Measurements from ENCODE around the gene BBS9.
"Not testable (repeated sequence)": the region's sequence is repeated elsewhere in the genome, so short reads cannot be mapped to it uniquely, and the experiment has no call there.

Gene BBS9

DNA sequence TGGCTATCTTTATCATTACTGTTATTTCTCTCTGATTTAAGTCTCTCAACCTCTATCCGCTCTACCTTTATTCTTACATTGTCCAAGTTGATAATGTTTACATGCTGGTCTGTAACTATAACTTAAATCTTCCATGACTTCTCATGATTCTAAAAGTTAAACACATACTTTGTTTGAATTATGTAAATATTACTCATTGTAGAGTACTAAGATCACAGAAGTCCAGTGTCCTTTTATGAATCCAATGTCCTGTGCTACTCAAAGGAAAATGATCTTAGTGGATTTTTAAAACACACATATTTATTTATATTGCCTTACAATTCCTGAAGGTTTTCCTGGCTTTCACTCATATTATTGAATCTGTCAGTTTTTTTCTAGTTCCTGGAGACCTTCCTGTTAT lies 70.9 kb downstream of the BBS9 start:
- DNase-seq: no peak

DNA sequence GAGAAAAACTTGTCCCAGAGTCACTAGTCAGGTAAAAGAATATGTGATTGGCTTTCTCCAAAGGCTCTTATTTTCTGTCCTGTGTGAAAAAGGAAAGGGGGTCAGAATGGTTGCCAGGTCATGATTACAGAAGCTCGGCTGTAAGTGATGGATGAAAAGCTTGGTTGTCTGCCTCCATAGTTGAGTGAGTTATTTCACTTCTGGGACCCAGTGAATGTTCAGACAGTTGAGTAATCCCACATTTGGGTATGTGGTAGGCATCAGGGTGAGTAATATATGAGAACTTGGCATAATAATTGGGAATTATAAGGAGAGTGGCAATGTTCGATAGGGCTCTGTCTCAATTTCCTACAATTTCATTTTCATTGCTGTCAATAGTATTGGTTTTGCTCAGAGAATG lies 72.5 kb downstream of the BBS9 start:
- no peak for DNase-seq

DNA sequence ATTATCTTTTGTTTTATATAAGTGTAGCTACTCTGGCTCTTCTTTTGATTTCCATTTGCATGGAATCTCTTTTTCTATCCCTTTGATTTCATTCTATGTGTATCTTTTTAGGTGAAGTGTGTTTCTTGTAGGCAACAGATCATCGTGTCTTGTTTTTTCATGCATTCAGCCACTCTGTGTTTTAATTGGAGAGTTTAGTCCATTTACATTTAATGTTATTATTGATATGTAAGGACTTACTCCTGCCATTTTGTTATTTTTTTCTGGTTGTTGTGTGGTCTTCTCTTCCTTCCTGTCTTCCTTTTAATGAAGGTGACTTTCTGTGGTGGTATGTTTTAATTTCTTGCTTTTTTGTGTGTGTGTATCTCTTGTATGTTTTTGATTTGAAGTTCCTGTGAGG lies 81.6 kb downstream of the BBS9 start:
- DNase-seq: no peak

DNA sequence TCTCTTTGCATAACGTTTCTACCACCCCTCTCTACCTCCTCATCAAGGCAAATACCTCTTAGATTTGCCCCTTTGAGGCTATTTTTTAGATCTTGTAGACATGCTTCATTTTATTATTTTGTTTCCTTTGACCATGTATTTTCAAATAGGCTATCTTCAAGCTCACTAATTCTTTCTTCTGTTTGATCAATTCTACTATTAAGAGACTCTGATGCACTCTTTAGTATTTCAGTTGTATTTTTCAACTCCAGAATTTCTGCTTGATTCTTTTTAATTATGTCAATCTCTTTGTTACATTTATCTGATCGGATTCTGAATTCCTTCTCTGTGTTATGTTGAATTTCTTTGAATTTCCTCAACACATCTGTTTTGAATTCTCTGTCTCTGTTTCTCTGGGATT lies 82.8 kb downstream of the BBS9 start:
- DNase-seq: no peak

DNA sequence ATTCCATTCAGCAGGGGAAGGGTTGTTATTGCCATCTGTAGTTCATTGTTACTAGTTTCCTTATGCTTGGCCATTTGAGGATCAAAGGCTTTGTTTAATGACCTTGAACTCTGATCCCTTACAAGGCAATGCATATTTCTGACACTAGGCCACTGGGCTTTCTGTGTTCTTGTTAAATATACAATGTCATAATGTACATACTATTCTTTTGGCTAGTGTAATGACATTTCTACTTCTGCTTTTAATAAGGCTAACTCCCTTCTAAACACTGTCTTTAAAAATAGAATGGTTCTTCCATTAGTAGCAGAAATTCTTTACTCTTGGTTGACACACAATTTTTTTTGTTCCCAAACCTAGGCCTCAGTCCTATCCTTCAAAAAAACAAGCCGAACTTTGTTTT lies 86.6 kb downstream of the BBS9 start:
- no peak for DNase-seq

DNA sequence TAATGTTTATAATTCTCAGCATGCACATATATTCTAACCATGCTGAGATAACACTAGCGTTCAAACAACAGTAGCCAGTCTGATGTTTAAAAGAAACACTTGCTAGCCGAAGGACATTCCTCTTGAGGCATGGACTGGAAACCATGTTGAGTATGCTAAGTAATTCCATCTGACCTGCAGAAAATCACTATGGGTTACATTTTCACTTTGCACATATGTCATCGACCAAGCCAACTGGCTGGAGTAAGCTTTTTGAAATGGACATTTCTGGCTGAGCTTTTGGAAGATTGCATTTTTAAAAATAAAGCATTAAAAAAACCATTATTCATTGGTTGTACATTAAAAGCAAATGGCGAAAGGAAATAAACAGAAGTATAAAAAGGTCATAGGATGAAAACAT lies 88.2 kb downstream of the BBS9 start:
- no peak for DNase-seq

DNA sequence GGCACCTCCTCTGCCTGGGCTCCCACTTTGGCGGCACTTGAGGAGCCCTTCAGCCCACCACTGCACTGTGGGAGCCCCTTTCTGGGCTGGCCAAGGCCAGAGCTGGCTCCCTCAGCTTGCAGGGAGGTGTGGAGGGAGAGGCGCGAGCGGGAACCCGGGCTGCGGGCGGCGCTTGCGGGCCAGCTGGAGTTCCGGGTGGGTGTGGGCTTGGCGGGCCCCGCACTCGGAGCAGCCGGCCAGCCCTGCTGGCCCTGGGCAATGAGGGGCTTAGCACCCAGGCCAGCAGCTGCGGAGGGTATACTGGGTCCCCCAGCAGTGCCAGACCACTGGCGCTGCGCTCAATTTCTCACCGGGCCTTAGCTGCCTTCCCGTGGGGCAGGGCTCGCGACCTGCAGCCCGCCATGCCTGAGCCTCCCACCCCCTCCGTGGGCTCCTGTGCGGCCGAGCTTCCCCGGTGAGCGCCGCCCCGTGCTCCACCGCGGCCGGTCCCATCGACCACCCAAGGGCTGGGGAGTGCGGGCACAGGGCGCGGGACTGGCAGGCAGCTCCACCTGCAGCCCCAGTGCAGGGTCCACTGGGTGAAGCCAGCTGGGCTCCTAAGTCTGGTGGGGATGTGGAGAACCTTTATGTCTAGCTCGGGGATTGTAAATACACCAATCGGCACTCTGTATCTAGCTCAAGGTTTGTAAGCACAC lies 89.6 kb downstream of the BBS9 start:
- not testable (repeated sequence) for DNase-seq

DNA sequence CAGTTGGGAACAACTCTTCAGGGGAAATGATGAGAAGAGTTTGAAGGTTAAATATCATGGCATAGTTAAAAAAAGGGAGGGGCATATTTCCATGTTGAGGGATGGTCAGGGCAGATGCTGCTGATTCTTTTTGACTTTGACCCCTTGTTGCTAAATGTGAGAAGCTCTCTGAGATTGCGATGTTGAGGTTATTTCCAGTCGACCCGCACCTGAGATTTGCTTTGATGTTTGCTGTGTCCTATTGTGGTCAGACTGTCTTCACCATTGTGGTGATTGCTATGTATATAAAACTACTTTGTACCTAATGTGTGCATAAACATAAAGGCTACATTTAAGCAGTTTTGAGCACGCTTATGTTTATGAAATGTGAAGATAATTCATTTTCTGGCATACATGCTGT lies 90.9 kb downstream of the BBS9 start:
- no peak for DNase-seq

DNA sequence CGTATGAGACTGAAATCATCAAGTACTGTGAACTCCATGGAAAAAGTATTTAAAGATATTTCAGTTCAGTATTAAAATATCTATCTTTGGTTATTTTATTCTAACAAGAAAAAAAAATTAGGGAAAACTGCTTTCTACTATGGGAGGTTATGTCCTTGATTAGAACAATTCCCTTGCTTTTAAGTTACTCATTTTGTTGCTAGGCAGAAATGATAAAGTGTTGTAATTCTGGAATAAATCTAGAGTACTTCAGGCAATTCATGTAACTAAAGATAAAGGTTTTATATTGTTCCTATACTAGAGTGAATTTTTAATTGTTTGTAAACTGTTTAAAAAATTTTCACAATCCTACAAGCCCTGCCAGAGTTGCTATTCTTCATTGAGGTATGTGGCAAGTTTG lies 92.0 kb downstream of the BBS9 start:
- DNase-seq: no peak

DNA sequence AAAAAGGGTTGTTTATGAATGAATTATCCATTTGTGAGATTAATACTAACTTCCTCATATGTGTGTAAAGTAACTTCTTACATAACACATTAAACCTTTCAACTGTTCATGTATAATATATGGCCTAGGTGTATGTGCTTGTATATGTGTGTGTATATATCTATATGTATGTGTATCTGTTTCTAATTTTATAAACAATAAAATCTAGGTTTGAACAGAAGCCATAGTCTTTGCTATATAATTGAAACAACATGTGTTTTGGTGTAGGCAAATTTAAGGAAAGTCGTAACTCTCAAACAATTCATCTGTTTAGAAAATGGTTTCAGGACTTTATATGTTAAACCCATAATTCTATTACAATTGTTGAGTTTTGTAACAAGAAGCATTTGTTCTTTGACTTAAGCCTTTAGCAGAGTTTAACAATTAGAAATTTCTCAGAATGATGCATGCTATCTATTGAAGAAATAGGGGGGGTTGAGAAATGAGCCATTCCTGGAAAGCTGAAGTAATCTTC lies 103.3 kb downstream of the BBS9 start:
- DNase-seq: no peak

DNA sequence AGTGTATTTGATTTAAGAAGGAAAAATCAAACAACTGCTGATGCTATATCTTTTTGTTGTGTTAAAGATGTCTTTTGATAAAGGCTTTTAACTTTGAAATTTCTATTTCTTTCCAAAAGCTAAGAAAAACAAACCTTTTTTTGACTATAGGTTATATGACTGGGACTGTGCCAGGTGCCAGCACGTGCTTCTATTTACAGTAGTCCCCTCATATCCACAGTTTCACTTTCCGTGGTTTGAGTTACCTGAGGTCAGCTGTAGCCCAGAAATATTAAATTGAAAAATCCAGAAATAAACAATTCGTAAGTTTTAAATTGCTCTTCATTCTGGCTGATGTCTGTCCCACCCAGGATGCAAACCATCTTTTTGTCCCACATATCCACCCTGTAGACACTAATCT lies 104.3 kb downstream of the BBS9 start:
- no peak for DNase-seq

DNA sequence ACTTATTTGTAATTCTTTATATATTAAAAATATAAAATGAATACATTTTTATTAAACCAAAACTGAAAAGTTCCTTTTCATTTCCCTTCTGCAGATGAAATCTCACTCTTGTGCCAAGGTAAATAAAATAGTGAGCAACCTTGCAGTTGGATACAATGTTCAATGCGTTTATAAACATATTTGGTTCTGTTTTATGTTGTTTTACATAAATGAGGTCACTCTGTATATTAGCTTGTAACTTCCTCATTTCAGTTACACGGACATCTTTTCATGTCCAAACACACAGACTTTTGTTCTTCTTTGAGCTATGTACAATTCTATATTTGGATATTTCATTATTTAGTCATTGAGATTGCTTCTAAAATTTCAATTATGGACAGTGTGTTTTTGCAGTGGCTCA lies 107.7 kb downstream of the BBS9 start:
- DNase-seq: no peak

DNA sequence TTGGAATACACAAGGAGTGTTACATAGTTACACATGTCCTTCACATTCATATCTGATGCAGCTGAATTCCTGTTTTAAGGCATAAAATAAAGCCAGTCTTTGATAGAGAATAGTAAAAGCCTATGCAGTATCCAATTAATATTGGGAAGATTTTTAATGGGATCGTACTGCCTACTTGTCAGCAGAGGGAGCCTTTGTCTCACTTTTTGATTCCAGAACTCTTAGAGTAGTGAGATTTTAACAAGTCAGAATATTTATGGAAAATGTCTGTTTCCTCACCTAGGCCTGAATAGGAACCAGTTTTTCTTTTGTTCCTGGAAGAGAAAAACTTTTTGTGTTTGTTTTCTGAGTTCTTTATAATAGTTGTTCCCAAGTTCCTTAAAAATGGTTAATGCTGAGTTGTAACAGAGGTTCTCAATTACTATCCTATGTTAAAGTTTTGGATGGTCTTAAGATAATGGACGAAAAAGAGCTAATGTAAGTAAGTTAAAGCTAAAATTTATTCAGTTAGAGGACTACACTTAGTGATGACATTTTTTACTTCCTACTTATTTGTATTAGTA lies 114.0 kb downstream of the BBS9 start:
- DNase-seq: peak; percentile 51

DNA sequence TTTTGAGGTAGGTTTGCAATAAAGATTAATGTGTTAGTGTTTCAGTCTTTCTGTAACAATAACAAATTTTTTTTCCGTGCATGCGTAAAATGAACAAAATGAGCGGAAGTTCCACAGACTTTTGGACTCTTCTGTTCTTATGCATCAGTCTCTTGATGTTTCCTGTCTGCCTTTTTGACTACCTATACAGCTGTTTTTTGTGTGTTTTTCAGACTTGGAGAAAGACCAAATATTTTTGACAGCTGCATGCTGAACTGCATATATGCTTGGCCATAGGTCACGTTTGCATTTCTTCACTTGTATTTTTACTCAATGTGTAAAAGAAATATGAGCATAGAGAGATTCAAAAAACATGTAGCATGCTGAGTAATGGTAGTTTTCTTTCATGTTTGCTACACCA lies 119.3 kb downstream of the BBS9 start:
- no peak for DNase-seq

DNA sequence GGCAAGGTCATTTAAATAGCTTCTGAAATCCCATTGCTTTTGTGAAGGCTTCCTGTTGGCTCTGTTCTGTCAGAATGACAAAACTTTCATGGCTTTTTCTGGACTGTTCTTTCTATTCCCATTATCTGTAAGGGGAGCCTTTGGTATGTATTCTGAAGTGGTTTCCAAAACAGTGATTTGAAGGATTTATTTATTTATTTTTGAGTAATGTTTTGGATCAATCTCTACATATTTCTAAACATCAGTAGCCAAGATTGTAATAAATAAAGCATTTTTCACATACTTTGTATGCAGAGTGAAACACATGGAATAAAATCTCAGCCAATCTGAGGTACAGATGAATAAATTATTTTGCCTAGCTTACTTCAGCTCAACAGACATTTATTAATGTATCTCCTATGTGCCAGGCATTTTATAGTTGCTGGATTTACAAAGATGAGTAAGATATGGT lies 121.1 kb downstream of the BBS9 start:
- DNase-seq: no peak

DNA sequence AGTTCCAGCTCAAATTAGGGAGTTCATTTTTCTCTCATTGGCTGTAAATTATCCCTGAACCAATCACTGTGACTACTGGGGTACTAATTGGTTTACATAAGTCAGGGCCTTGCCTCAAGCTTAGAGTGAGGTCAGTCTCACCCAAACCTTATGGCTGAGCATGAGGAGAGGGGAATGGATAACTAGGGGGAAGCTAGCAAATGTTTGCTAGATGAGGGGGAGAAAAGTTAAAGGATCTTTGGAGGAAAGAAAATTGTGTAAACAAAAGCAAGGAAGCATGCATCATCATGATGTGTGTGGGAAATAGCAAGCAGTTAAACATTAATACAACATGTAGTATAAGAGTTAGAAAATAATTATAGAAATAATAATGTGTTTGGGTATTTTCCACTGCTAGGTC lies 121.9 kb downstream of the BBS9 start:
- DNase-seq: no peak

DNA sequence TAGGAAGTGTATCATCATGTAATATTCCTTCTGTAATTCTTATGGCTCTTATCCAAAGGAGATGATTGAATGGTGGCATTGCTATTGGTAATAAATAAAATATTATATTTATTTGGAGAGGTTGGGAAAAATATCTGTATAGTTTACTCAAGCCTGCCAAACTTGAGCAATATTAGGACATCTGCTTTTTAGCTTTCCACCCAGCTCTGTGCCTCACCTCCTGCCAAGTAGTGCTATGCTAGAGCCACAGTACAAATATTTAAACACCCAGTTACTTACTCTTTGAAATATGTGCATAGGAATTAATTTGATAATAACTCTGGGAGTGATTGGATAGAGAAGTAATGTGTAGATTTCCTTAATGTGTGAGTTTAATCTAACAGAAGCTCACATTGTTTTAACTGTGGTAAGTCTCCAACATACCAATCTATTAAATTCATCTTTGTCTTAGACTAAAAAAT lies 129.2 kb downstream of the BBS9 start:
- no peak for DNase-seq

DNA sequence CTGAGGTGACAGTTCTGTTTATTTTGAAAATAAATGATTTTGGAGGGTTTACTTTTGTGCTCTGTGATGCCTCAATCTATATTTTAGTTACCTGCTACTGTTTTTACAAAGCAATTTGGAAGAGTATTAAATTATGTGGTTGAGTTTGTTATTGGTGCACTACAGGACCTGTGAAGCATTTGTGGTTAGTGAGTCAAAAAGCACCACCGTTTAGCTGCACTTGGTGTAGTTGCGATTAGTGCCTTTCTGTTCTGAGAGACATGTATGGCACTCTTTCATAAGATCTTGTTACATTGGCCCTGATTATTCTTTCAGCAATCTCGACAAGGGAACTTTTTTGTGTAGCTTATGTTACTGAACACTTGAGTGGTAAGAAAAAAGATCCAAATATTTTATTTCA lies 132.2 kb downstream of the BBS9 start:
- DNase-seq: no peak

DNA sequence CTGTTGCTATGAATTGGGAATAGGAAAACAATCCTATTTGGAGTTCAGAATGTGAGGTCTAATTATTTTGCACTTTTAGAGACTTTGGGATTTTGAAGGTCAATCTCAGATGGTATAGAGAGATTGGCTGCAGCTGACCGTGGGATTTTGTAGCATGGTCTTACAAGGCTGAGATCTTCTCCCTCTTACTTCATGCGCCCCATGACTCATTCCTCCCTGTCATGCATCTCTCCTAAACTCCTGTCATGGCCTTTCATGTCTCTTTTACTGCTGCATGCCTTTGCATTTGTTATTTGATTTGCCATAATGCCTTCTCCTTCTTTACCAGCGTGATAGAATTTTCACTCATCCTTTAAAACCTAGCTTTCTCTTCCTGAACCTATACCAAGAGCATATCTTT lies 133.1 kb downstream of the BBS9 start:
- no peak for DNase-seq

DNA sequence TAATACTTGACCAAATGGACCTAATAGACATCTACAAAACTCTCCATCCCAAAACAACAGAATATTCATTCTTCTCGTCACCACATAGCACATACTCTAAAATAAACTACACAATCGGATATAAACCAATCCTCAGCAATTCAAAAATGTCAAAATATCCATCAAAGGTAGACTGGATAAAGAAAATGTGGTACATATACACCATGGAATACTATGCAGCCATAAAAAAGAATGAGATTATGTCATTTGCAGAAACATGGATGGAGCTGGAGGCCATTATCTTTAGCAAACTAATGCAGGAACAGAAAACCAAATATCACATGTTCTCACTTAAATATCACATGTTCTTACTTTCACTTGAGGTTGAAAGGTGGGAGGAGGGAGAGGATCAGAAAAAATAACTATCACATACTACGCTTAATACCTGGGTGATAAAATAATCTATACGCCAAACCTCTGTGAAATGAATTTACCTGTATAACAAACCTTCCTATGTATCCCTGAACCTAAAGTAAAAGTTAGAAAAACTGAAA lies 142.5 kb downstream of the BBS9 start:
- not testable (repeated sequence) for DNase-seq

DNA sequence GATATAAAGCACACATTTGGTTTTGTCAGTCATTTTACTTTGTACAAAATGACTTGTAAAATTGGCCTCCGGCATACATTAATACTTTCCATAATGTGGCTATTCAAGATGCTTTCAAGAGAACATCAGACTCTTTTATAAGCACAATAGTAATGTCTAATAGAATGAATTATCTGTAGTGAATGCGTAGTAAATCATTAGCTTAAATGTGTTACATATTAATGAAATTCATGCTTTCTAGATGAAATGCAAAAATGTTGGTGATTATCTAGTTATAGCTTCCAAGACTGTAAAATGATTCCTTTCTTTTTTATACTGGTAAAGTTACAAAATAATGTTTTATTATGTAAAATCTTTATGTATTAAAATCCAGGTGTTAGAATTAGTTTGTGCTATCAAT lies 144.0 kb downstream of the BBS9 start:
- DNase-seq: no peak

DNA sequence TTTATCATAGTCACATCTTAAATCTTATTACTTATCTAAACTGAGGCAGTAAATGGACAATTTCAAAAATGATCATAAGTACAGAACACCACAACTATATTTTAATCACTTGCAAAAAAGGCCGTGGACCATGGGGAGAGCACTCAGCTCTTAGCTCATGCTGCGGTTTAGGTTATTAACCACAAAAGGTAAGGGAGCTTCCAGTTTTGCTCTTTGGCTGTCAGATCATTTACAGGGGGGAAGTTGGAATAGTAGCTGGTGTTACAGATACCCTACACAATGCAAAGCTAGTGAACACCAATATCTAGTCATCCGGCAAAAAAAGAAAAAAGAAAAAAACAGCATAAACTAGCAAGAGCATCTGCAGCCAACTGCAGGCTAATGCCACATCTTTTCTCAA lies 147.0 kb downstream of the BBS9 start:
- no peak for DNase-seq

DNA sequence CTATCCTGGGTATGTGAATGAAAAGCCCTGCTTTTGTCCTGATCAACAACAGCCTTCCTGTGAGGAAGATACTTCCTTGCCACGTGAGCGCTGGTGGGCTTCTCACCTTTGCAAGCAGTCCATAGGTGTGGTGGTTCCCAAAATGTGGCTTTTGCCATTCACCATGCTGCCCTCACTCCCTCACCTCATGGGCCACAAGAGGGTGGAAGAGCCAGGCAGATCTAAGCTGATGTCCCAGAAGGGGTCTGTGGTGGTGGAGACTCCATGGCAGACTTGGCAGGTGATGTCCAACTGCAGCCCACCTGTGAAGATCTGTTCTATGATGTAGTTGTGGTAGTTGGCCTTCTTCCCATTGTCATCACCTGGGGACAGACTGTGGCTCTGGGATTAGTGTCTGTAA lies 147.4 kb downstream of the BBS9 start:
- no peak for DNase-seq

DNA sequence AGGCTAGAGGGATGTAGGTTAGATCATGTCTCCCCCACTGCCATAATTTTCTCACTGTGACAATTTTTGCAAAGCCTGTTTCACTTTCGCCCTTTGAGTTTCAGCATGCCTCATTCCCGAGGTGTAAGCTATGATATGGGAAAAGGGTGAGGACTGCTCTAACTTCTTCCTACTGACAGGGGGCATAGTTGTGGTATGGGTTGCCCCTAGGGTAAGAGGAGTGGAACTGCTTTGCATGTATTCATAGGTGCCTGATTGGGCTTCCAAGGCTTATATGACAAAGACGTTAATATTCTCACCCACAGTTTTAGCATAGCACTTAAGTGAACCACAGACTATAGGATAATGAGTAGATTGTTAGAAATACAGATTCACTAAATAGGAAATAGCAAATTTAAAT lies 148.7 kb downstream of the BBS9 start:
- DNase-seq: no peak

DNA sequence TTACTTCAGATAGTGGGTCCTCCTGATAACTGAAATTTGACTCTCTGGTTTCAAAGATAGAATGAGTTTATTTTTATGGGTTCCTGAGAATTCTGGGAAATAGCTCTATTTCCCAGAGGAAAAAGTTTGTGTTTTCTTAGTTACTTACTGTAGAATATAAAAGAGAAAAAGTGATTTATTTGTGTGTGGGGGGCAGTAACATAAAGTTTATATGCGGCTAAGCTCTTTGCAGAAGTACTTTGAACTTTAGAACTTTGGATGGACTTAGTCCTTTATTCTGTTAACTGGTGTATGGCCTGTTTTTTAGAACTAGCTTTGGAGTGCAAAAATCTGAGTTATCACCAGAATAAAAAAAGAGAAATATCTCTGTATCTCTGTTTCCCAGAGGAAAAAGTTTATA lies 157.1 kb downstream of the BBS9 start:
- DNase-seq: no peak

All from NCI-H2029 treated with DMSO at 0.1 percent for 48 hours (cell line).